ENCODE results near the gene LDLRAD3. TPM values are rescaled to one million over a fixed set of nuclear protein-coding genes. Genes with fewer than 3 reads are reported as not detected.

The LDLRAD3 gene
- total RNA-seq, 1 experiment from 2014 or later = 28.1 TPM

- H3K27ac ChIP-seq (ENCODE audit: low read length) = no peak overlapping the region
- no peak for ATAC-seq
Measured at GRCh38 chr11:36078686-36079055, 134.8 kb downstream of the LDLRAD3 start.

GRCh38 chr11:36079878-36080675 is 136.2 kb downstream of the LDLRAD3 start:
- no TSS peak for BruUV-seq (replicated peaks)
- peaks cover 2% of the 10 kb centered on the region; the same call in 1 of the 2 replicates for H3K36me3 ChIP-seq (ENCODE audit: control insufficient read depth, insufficient read depth, low read length)
- TF ChIP-seq REST (IDR thresholded peaks at IDR 0.05; ENCODE audit: insufficient read depth in 1 of 2, low read depth in 2 of 2, low read length in 1 of 2) (no peak), POLR2AphosphoS5 (IDR thresholded peaks at IDR 0.05; ENCODE audit: low read depth, low read length) (no peak), CTCF (IDR thresholded peaks at IDR 0.05) (no peak), TCF7L2 (IDR thresholded peaks at IDR 0.05; ENCODE audit: low read depth, low read length) (no peak), SIN3A (IDR thresholded peaks at IDR 0.05; ENCODE audit: borderline replicate concordance, insufficient read depth, low read depth, low read length) (no peak)
- no peak overlapping the region for H3K27ac ChIP-seq (ENCODE audit: low read length)
- in situ Hi-C loops (cut with HindIII; ENCODE audit: low pct_unique_long_range_greater_than_20kb, low sequenced_read_pairs) (no loop called here), intact Hi-C loops (cut with micrococcal nuclease; ENCODE audit: unreplicated experiment) (no loop called here)
- POLR2A ChIA-PET = no interaction called here
- DNase-seq (ENCODE audit: low read depth, low spot score) (no peak), ATAC-seq (no peak)
- H3K4me3 ChIP-seq (ENCODE audit: low read depth in 2 of 2, low read length in 2 of 2) = no peak overlapping the region
- CTCF ChIA-PET = no interaction called here
- H3K9me3 ChIP-seq (ENCODE audit: control insufficient read depth, insufficient read depth, low read depth, low read length) = peaks cover 5% of the 10 kb centered on the region; the same call in 1 of the 2 replicates
- no peaks in the 10 kb centered on the region for H3K27me3 ChIP-seq (ENCODE audit: control insufficient read depth, insufficient read depth, low read length)
- no peaks in the 10 kb centered on the region for H3K4me1 ChIP-seq (ENCODE audit: control insufficient read depth, insufficient read depth, low read length)

More at GRCh38 chr11:36078686-36079055, 134.8 kb downstream of the LDLRAD3 start:
- no peaks in the 10 kb centered on the region for H3K4me1 ChIP-seq (ENCODE audit: control insufficient read depth, insufficient read depth, low read length)
- peaks cover 5% of the 10 kb centered on the region; the same call in 1 of the 2 replicates for H3K9me3 ChIP-seq (ENCODE audit: control insufficient read depth, insufficient read depth, low read depth, low read length)
- peaks cover 2% of the 10 kb centered on the region; the same call in 1 of the 2 replicates for H3K36me3 ChIP-seq (ENCODE audit: control insufficient read depth, insufficient read depth, low read length)
- no peaks in the 10 kb centered on the region for H3K27me3 ChIP-seq (ENCODE audit: control insufficient read depth, insufficient read depth, low read length)
- POLR2A ChIA-PET = no interaction called here
- intact Hi-C loops (cut with micrococcal nuclease; ENCODE audit: unreplicated experiment) = no loop called here
- in situ Hi-C loops (cut with HindIII; ENCODE audit: low pct_unique_long_range_greater_than_20kb, low sequenced_read_pairs) = no loop called here
- no peak for TF ChIP-seq REST (IDR thresholded peaks at IDR 0.05; ENCODE audit: insufficient read depth in 1 of 2, low read depth in 2 of 2, low read length in 1 of 2)
- no peak for TF ChIP-seq CTCF (IDR thresholded peaks at IDR 0.05)
- TF ChIP-seq TCF7L2 (IDR thresholded peaks at IDR 0.05; ENCODE audit: low read depth, low read length) = no peak
- TF ChIP-seq SIN3A (IDR thresholded peaks at IDR 0.05; ENCODE audit: borderline replicate concordance, insufficient read depth, low read depth, low read length) = no peak
- no peak for TF ChIP-seq POLR2AphosphoS5 (IDR thresholded peaks at IDR 0.05; ENCODE audit: low read depth, low read length)
- no peak overlapping the region for H3K4me3 ChIP-seq (ENCODE audit: low read depth in 2 of 2, low read length in 2 of 2)
- DNase-seq (ENCODE audit: low read depth, low spot score) = no peak
- CTCF ChIA-PET = no interaction called here
- BruUV-seq (replicated peaks) = no TSS peak

Measured in Panc1 (cell line).